Epithelial cell of proximal tubule (primary cell): Measurements from ENCODE around the gene CDC42EP1. TPM values are rescaled to one million over a fixed set of nuclear protein-coding genes. Genes with fewer than 3 reads are reported as not detected.
"Not testable (repeated sequence)": the region's sequence is repeated elsewhere in the genome, so short reads cannot be mapped to it uniquely, and the experiment has no call there.

Experiments used
- DNase-seq: peaks from one replicate; pipeline ENCODE4 v3.0.0-alpha.2; 2011; ENCODE audit warnings: low read depth
- H3K4me3 ChIP-seq: 2 replicates; pipeline ENCODE4 v1.5.1; 2011; ENCODE audit warnings: low read depth, mild to moderate bottlenecking, low read length
- CTCF ChIP-seq: conservative IDR thresholded peaks from 2 replicates; pipeline ENCODE4 v1.5.1; 2012; ENCODE audit warnings: low read depth, mild to moderate bottlenecking, low read length
- total RNA-seq: library from RNA; depleted of rRNA; stranded (reverse); fragments of >200 nt; gene quantifications from 2 replicates; pipeline ENCODE4 v1.2.3, GENCODE V29; 2015

The CDC42EP1 gene
- total RNA-seq, 1 donor from 2014 or later, result 102 TPM

- no peak overlapping the region for H3K4me3 ChIP-seq
- no peak for DNase-seq
- TF ChIP-seq CTCF, result no peak
These were observed 34.4 kb upstream of the CDC42EP1 start for GRCh38 chr22:37525746-37526350.

GRCh38 chr22:37526376-37526775 lies 33.9 kb upstream of the CDC42EP1 start:
- no peak for TF ChIP-seq CTCF
- no peak overlapping the region for H3K4me3 ChIP-seq
- DNase-seq, result no peak

GRCh38 chr22:37527081-37527752 lies 33.1 kb upstream of the CDC42EP1 start:
- H3K4me3 ChIP-seq, DNase-seq: not testable (repeated sequence)

GRCh38 chr22:37527952-37528351 lies 32.3 kb upstream of the CDC42EP1 start:
- DNase-seq, H3K4me3 ChIP-seq: not testable (repeated sequence)

- no peak for TF ChIP-seq CTCF
- no peak overlapping the region for H3K4me3 ChIP-seq
- no peak for DNase-seq
These were observed 30.5 kb upstream of the CDC42EP1 start for GRCh38 chr22:37529652-37530345.

- DNase-seq, result no peak
- H3K4me3 ChIP-seq, result no peak overlapping the region
- no peak for TF ChIP-seq CTCF
These were observed 26.3 kb upstream of the CDC42EP1 start for GRCh38 chr22:37533995-37534394.

- H3K4me3 ChIP-seq, result no peak overlapping the region
- no peak for DNase-seq
- no peak for TF ChIP-seq CTCF
These were observed 25.8 kb upstream of the CDC42EP1 start for GRCh38 chr22:37534445-37534844.

GRCh38 chr22:37535159-37535558 lies 25.1 kb upstream of the CDC42EP1 start:
- no peak for DNase-seq
- H3K4me3 ChIP-seq, result no peak overlapping the region
- no peak for TF ChIP-seq CTCF
